NCI-H82 treated with DMSO at 0.1 percent for 48 hours (cell line): ENCODE measurements around the gene PRSS16.
"Not testable (repeated sequence)": the region's sequence is repeated elsewhere in the genome, so short reads cannot be mapped to it uniquely, and the experiment has no call there.

Source experiments
- DNase-seq: peaks from one replicate; lab custom pipeline; 2025; ENCODE audit not compliant: unreplicated experiment; lab: John Stamatoyannopoulos, UW

Gene PRSS16

GRCh38 chr6:27247133-27247836, at the start of gene PRSS16:
Gene PRSS16 (plus strand): TSS chr6:27247701. CDS start chr6:27247738, 37 bp downstream.
- no peak for DNase-seq

- DNase-seq: no peak
Measured at GRCh38 chr6:27205375-27206278, 41.9 kb upstream of the PRSS16 start.

GRCh38 chr6:27206806-27207205, 40.7 kb upstream of the PRSS16 start:
- DNase-seq: no peak

- DNase-seq: no peak
Measured at GRCh38 chr6:27208042-27208441, 39.5 kb upstream of the PRSS16 start.

GRCh38 chr6:27209196-27209595, 38.3 kb upstream of the PRSS16 start:
- no peak for DNase-seq

- no peak for DNase-seq
Measured at GRCh38 chr6:27209659-27210269, 37.7 kb upstream of the PRSS16 start.

GRCh38 chr6:27213091-27213517, 34.4 kb upstream of the PRSS16 start:
- DNase-seq: not testable (repeated sequence)

GRCh38 chr6:27213544-27214125, 33.9 kb upstream of the PRSS16 start:
- no peak for DNase-seq

- no peak for DNase-seq
Measured at GRCh38 chr6:27214126-27214601, 33.3 kb upstream of the PRSS16 start.

- no peak for DNase-seq
Measured at GRCh38 chr6:27216874-27217273, 30.6 kb upstream of the PRSS16 start.

GRCh38 chr6:27222971-27223370, 24.5 kb upstream of the PRSS16 start:
- DNase-seq: not testable (repeated sequence)

GRCh38 chr6:27224729-27225128, 22.8 kb upstream of the PRSS16 start:
- no peak for DNase-seq

- DNase-seq: no peak
Measured at GRCh38 chr6:27228963-27229477, 18.5 kb upstream of the PRSS16 start.

- DNase-seq: no peak
Measured at GRCh38 chr6:27230758-27231111, 16.8 kb upstream of the PRSS16 start.

- DNase-seq: no peak
Measured at GRCh38 chr6:27234576-27234975, 12.9 kb upstream of the PRSS16 start.

- no peak for DNase-seq
Measured at GRCh38 chr6:27237089-27237803, 10.3 kb upstream of the PRSS16 start.

- no peak for DNase-seq
Measured at GRCh38 chr6:27238010-27238983, 9.2 kb upstream of the PRSS16 start.

GRCh38 chr6:27239258-27239657, 8.2 kb upstream of the PRSS16 start:
- DNase-seq: no peak

GRCh38 chr6:27241443-27241842, 6.1 kb upstream of the PRSS16 start:
- DNase-seq: no peak
